HG03342 (cell line): ENCODE measurements around the gene ME3.
"Not testable (repeated sequence)": the region's sequence is repeated elsewhere in the genome, so short reads cannot be mapped to it uniquely, and the experiment has no call there.

Source experiments
- ATAC-seq: cut with Tn5 transposase; IDR thresholded peaks from one replicate; pipeline ENCODE4 v1.9.1; 2021; ENCODE audit warnings: mild to moderate bottlenecking, moderate library complexity; ENCODE audit not compliant: unreplicated experiment

The ME3 gene

GRCh38 chr11:86565801-86566312 lies 106.6 kb downstream of the ME3 start:
- ATAC-seq, result no peak

- no peak for ATAC-seq
Measured at GRCh38 chr11:86565388-86565787, 107.0 kb downstream of the ME3 start.

GRCh38 chr11:86562842-86563241 lies 109.6 kb downstream of the ME3 start:
- not testable (repeated sequence) for ATAC-seq

- ATAC-seq, result no peak
Measured at GRCh38 chr11:86559311-86559945, 113.0 kb downstream of the ME3 start.

GRCh38 chr11:86558841-86559240 lies 113.6 kb downstream of the ME3 start:
- no peak for ATAC-seq

GRCh38 chr11:86558207-86558606 lies 114.2 kb downstream of the ME3 start:
- ATAC-seq, result no peak

- ATAC-seq, result no peak
Measured at GRCh38 chr11:86555866-86556265, 116.5 kb downstream of the ME3 start.

- ATAC-seq, result no peak
Measured at GRCh38 chr11:86555401-86555800, 117.0 kb downstream of the ME3 start.

GRCh38 chr11:86553265-86553664 lies 119.2 kb downstream of the ME3 start:
- no peak for ATAC-seq

GRCh38 chr11:86551288-86552092 lies 120.9 kb downstream of the ME3 start:
- peak; percentile 61 for ATAC-seq

- ATAC-seq, result peak; percentile 5
Measured at GRCh38 chr11:86550757-86551156, 121.7 kb downstream of the ME3 start.

- ATAC-seq, result no peak
Measured at GRCh38 chr11:86548271-86548917, 124.0 kb downstream of the ME3 start.

- no peak for ATAC-seq
Measured at GRCh38 chr11:86547727-86548126, 124.7 kb downstream of the ME3 start.

- not testable (repeated sequence) for ATAC-seq
Measured at GRCh38 chr11:86541299-86541698, 131.1 kb downstream of the ME3 start.

GRCh38 chr11:86538223-86538548 lies 134.2 kb downstream of the ME3 start:
- ATAC-seq, result no peak

- ATAC-seq, result no peak
Measured at GRCh38 chr11:86537541-86538222, 134.7 kb downstream of the ME3 start.

- no peak for ATAC-seq
Measured at GRCh38 chr11:86535773-86536172, 136.6 kb downstream of the ME3 start.

GRCh38 chr11:86524620-86525352 lies 147.6 kb downstream of the ME3 start:
- ATAC-seq, result no peak

GRCh38 chr11:86523738-86524619 lies 148.4 kb downstream of the ME3 start:
- no peak for ATAC-seq

GRCh38 chr11:86522512-86522911 lies 149.9 kb downstream of the ME3 start:
- ATAC-seq, result not testable (repeated sequence)
